Smooth muscle cell (in vitro differentiated cells): ENCODE measurements around the gene CX3CL1. TPM values are rescaled to one million over a fixed set of nuclear protein-coding genes. Genes with fewer than 3 reads are reported as not detected.
A peak's percentile ranks its signal among the peaks of the same experiment; 100 is the strongest.

Source experiments
- DNase-seq: peaks from one replicate; lab custom pipeline; 2025; ENCODE audit not compliant: unreplicated experiment; lab: John Stamatoyannopoulos, UW
- H2AFZ ChIP-seq: fragments of 200-600 bp; sonication (generic); 2 replicates; pipeline ENCODE4 v1.6.0; 2016; ENCODE audit warnings: antibody characterized with exemption, low read depth, mild to moderate bottlenecking
- H3F3A ChIP-seq: fragments of 200-600 bp; sonication (generic); 2 replicates; pipeline ENCODE4 v1.6.0; 2017; ENCODE audit warnings: antibody characterized with exemption, low read depth
- H3K27ac ChIP-seq: fragments of 200-600 bp; sonication (generic); 2 replicates; pipeline ENCODE4 v1.5.1; 2016; ENCODE audit warnings: low read depth, mild to moderate bottlenecking
- H3K27me3 ChIP-seq: fragments of 200-600 bp; sonication (generic); 2 replicates; pipeline ENCODE4 v1.6.1; 2016; ENCODE audit warnings: low read depth, mild to moderate bottlenecking
- H3K36me3 ChIP-seq: fragments of 200-600 bp; sonication (generic); 2 replicates; pipeline ENCODE4 v1.5.1; 2016; ENCODE audit warnings: low read depth
- H3K4me1 ChIP-seq: fragments of 200-600 bp; sonication (generic); 2 replicates; pipeline ENCODE4 v1.5.1; 2016; ENCODE audit warnings: low read depth
- H3K4me2 ChIP-seq: fragments of 200-600 bp; sonication (generic); 2 replicates; pipeline ENCODE4 v1.6.0; 2016; ENCODE audit warnings: mild to moderate bottlenecking
- H3K4me3 ChIP-seq: fragments of 200-600 bp; sonication (generic); 2 replicates; pipeline ENCODE4 v1.5.1; 2016; ENCODE audit warnings: mild to moderate bottlenecking
- H3K79me2 ChIP-seq: fragments of 200-600 bp; sonication (generic); 2 replicates; pipeline ENCODE4 v1.6.0; 2016; ENCODE audit warnings: low read depth, mild to moderate bottlenecking
- H3K9ac ChIP-seq: fragments of 200-600 bp; sonication (generic); 2 replicates; pipeline ENCODE4 v1.6.0; 2016; ENCODE audit warnings: low read depth
- H3K9me3 ChIP-seq: fragments of 200-600 bp; sonication (generic); replicated peaks from 2 replicates; pipeline ENCODE4 v1.5.1; 2016; ENCODE audit warnings: low read depth
- H4K20me1 ChIP-seq: fragments of 200-600 bp; sonication (generic); 2 replicates; pipeline ENCODE4 v1.6.0; 2016; ENCODE audit warnings: low read depth
- CTCF ChIP-seq: fragments of 200-600 bp; sonication (generic); IDR thresholded peaks from 2 replicates; pipeline ENCODE4 v1.5.1; 2017; ENCODE audit warnings: borderline replicate concordance, mild to moderate bottlenecking, antibody characterized with exemption; ENCODE audit not compliant: insufficient read depth, poor library complexity, severe bottlenecking
- WGBS: methylation state at CpG from one replicate; pipeline ENCODE4 v1.1.7; 2016; ENCODE audit warnings: low lambda C conversion rate; 5-methylcytosine and 5-hydroxymethylcytosine counted together
- polyA plus RNA-seq: library from polyadenylated mRNA; unstranded; fragments of >200 nt; fragmentation: Nextera tagmentation; extraction: Ambion mirVana; gene quantifications from 2 replicates; pipeline ENCODE4 v1.2.1, GENCODE V29; 2016
- total RNA-seq: library from RNA; depleted of rRNA; stranded (reverse); fragments of >200 nt; gene quantifications from 2 replicates; pipeline ENCODE4 v1.2.3, GENCODE V29; 2014

The CX3CL1 gene
- total RNA-seq (2.2 and 4.0 TPM in 2 replicates), polyA plus RNA-seq (2.8 and 5.4 TPM in 2 replicates)

GRCh38 chr16:57372372-57373116 lies at the start of gene CX3CL1:
TSS of gene CX3CL1 (plus strand) at chr16:57372490. CDS start at chr16:57372569, 79 bp downstream.
- no peaks in the 10 kb centered on the region for H3K79me2 ChIP-seq
- H3K27me3 ChIP-seq = no peaks in the 10 kb centered on the region
- no peaks in the 10 kb centered on the region for H4K20me1 ChIP-seq
- H3K4me2 ChIP-seq = peak within 1 kb of the TSS; percentile 70
- peak within 1 kb of the TSS; percentile 8 for H3K27ac ChIP-seq
- TF ChIP-seq CTCF = no peak
- peaks cover 28% of the 10 kb centered on the region for H3K4me1 ChIP-seq
- 30% methylated on average over 23 of the region's 23 CpGs for WGBS
- H3K9ac ChIP-seq = peak within 1 kb of the TSS; percentile 18
- peak within 1 kb of the TSS; percentile 40 for H3K4me3 ChIP-seq
- peak within 1 kb of the TSS; percentile 19 for H2AFZ ChIP-seq
- H3K9me3 ChIP-seq = no peaks in the 10 kb centered on the region
- H3K36me3 ChIP-seq = no peaks in the 10 kb centered on the region
- no peaks in the 10 kb centered on the region for H3F3A ChIP-seq
- DNase-seq = peak; percentile 65

GRCh38 chr16:57324749-57325148 lies 47.5 kb upstream of the CX3CL1 start:
- H3K27me3 ChIP-seq = no peaks in the 10 kb centered on the region
- no peak overlapping the region for H3K9ac ChIP-seq
- no peaks in the 10 kb centered on the region for H4K20me1 ChIP-seq
- DNase-seq = no peak
- no peak overlapping the region for H3K4me2 ChIP-seq
- H3K36me3 ChIP-seq = no peaks in the 10 kb centered on the region
- no peak for TF ChIP-seq CTCF
- H3K4me3 ChIP-seq = no peak overlapping the region
- no peak overlapping the region for H2AFZ ChIP-seq
- 81% methylated on average over 2 of the region's 2 CpGs for WGBS
- no peaks in the 10 kb centered on the region for H3K9me3 ChIP-seq
- no peaks in the 10 kb centered on the region for H3K79me2 ChIP-seq
- no peak overlapping the region for H3K27ac ChIP-seq
- no peaks in the 10 kb centered on the region for H3F3A ChIP-seq
- H3K4me1 ChIP-seq = no peaks in the 10 kb centered on the region

- TF ChIP-seq CTCF = no peak
- no peak overlapping the region for H2AFZ ChIP-seq
- H3K9me3 ChIP-seq = no peaks in the 10 kb centered on the region
- H4K20me1 ChIP-seq = no peaks in the 10 kb centered on the region
- 57% methylated on average over 1 of the region's 1 CpG for WGBS
- H3K79me2 ChIP-seq = no peaks in the 10 kb centered on the region
- H3K4me1 ChIP-seq = no peaks in the 10 kb centered on the region
- no peaks in the 10 kb centered on the region for H3K27me3 ChIP-seq
- no peak overlapping the region for H3K9ac ChIP-seq
- H3F3A ChIP-seq = no peaks in the 10 kb centered on the region
- no peak overlapping the region for H3K27ac ChIP-seq
- H3K36me3 ChIP-seq = no peaks in the 10 kb centered on the region
- H3K4me3 ChIP-seq = no peak overlapping the region
- H3K4me2 ChIP-seq = no peak overlapping the region
- DNase-seq = no peak
Observed at GRCh38 chr16:57325458-57325857, 46.8 kb upstream of the CX3CL1 start.

GRCh38 chr16:57329718-57330327 lies 42.5 kb upstream of the CX3CL1 start:
- no peaks in the 10 kb centered on the region for H3K9me3 ChIP-seq
- peaks cover 4% of the 10 kb centered on the region for H3K27me3 ChIP-seq
- no peaks in the 10 kb centered on the region for H4K20me1 ChIP-seq
- no peaks in the 10 kb centered on the region for H3K4me1 ChIP-seq
- H3K79me2 ChIP-seq = no peaks in the 10 kb centered on the region
- 90% methylated on average over 8 of the region's 8 CpGs for WGBS
- no peaks in the 10 kb centered on the region for H3F3A ChIP-seq
- no peak overlapping the region for H3K27ac ChIP-seq
- no peak overlapping the region for H3K4me2 ChIP-seq
- no peak overlapping the region for H3K4me3 ChIP-seq
- no peak for TF ChIP-seq CTCF
- no peak overlapping the region for H2AFZ ChIP-seq
- no peak overlapping the region for H3K9ac ChIP-seq
- no peak for DNase-seq
- H3K36me3 ChIP-seq = no peaks in the 10 kb centered on the region
